ENCODE results near the gene RIPK4.
"Not testable (repeated sequence)": the region's sequence is repeated elsewhere in the genome, so short reads cannot be mapped to it uniquely, and the experiment has no call there.

RIPK4 gene

DNA sequence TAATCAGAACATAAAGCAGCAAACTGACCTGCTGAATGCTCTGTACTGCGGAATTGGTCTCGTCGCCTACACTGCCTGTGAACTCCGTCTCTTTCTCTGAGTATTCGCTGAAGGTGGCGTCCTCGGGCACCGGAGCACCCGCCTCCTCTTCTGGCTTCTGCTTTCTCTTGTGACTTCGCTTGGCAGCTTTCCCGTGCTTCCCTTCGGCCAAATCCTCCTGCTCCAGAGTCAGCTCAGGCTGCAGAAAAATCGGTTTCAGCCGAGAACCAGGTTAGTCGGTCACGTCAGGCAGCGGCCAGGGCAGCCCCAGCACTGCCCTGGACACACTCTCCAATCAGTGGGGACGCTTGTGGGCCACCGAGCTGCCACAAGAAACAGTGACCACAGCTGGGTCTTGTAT, 35.8 kb upstream of the RIPK4 start:
- Mint-ChIP-seq H3K27me3 (no peaks in the 10 kb centered on the region), H3K27ac (no peak overlapping the region), H3K4me3 (no peak overlapping the region), H3K9me3 (peaks cover 7 to 10% of the 10 kb centered on the region in 2 donors), H3K4me1 (ENCODE audit: low read depth in 2 of 2) (peaks cover 1 to 5% of the 10 kb centered on the region in 2 donors), H3K36me3 (ENCODE audit: insufficient read depth) (peaks cover 27% of the 10 kb centered on the region)
- no peak for ATAC-seq (replicated peaks)
- DNase-seq, result no peak

GRCh38 chr21:41802198-41802584, 35.3 kb upstream of the RIPK4 start:
- no peak overlapping the region for H3K27ac Mint-ChIP-seq
- ATAC-seq (replicated peaks) (no peak), DNase-seq (no peak)
- no peaks in the 10 kb centered on the region for H3K27me3 Mint-ChIP-seq
- peaks cover 1 to 5% of the 10 kb centered on the region in 2 donors for H3K4me1 Mint-ChIP-seq (ENCODE audit: low read depth in 2 of 2)
- H3K9me3 Mint-ChIP-seq, result peaks cover 7 to 9% of the 10 kb centered on the region in 2 donors
- H3K4me3 Mint-ChIP-seq, result no peak overlapping the region
- H3K36me3 Mint-ChIP-seq (ENCODE audit: insufficient read depth), result peaks cover 28% of the 10 kb centered on the region

DNA sequence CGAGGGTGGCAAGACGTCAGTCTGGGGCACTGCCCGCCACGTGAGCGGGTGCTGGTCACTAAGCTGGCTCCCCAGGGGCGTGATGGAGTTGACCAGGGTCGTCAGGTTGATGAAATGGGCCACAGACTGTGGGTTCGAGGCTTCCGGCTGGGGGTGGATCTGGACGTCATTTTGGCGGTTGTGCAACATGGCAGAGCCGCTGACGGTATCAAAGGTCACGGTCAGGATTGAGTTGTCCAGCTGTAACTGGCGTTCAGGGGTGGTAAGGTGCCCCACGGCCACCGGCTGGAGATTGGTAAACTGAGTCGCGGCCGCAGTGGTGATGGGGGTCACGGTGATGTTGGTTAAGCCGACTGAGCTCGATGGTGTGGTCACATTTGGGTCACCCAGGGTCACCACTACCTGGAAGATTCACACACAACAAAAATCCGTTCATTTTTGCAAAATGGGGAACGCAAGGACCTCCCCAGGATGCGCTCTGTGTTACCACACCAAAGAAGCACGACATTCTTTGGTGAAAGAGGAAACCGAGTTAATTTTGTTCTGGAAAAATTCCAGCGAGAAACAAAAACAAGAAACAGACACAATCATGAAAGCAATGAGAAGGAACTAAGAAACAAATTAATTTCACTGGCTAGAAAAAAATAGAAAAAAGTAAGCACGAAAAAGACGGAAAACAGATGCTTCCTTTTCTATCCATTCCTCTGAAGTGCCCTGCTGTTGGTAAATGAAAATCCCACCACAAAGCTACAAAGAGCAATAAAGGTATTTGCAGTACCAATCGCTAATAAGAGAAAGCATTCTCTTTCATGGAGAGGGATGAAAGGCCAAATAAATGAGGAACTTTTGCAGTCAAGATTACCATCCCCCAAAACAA, 34.7 kb upstream of the RIPK4 start:
- Mint-ChIP-seq H3K27ac (no peak overlapping the region), H3K9me3 (peaks cover 3% of the 10 kb centered on the region in 2 donors), H3K4me3 (no peak overlapping the region), H3K27me3 (no peaks in the 10 kb centered on the region), H3K4me1 (ENCODE audit: low read depth in 2 of 2) (peaks cover 0 to 1% of the 10 kb centered on the region in 2 donors), H3K36me3 (ENCODE audit: insufficient read depth) (peaks cover 25% of the 10 kb centered on the region)
- DNase-seq (no peak), ATAC-seq (replicated peaks) (no peak)

DNA sequence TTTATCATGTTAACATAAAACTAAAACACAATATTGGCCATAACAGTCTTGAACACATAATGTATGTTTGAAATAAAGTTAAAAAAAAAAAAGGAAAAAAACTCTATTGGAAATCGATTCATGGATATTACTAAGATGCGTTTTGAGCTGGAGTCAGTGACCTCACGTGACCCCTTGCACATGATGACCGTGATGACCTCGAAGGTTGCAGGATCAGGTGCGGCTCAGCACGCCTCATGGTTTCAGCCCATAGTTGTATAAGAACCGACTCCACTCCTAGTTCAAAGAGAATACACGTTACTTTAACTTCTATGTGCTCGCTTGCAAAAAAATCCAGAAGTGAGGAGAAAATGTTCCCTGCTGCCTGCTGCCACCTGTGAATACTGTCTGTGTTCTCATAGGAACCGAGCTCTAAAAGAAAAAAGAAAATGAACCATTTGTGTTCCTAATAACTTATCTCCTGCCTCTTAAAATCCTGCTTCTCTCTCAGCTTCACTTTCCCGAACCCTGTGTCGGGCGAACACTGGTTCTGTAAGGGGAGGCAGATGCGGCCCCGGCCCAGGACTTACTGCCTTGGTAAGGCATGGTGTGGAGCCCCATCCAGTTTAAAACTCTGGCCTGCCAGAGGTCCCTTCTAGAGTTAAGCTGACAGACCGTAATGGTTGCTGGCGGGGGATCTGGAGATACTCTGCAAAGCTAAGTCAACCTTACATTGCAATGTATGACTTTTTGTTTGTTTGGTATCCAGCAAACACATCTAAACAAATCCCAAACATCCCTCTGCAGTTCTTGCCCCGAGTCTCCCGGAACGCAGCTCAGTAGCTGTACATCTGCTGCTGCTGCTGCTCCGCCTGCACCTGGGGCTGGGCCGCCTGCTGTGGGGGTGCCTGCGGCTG, 33.8 kb upstream of the RIPK4 start:
- Mint-ChIP-seq H3K4me1 (ENCODE audit: low read depth in 2 of 2) (no peaks in the 10 kb centered on the region), H3K27me3 (no peaks in the 10 kb centered on the region), H3K4me3 (no peak overlapping the region), H3K36me3 (ENCODE audit: insufficient read depth) (peaks cover 25% of the 10 kb centered on the region), H3K9me3 (no peaks in the 10 kb centered on the region), H3K27ac (no peak overlapping the region)
- ATAC-seq (replicated peaks) (no peak), DNase-seq (no peak)

GRCh38 chr21:41799763-41800162, 32.9 kb upstream of the RIPK4 start:
- DNase-seq (no peak), ATAC-seq (replicated peaks) (no peak)
- H3K9me3 Mint-ChIP-seq, result no peaks in the 10 kb centered on the region
- H3K27ac Mint-ChIP-seq, result no peak overlapping the region
- peaks cover under 1 to 7% of the 10 kb centered on the region in 2 donors for H3K27me3 Mint-ChIP-seq
- peaks cover 0 to 1% of the 10 kb centered on the region in 2 donors for H3K4me1 Mint-ChIP-seq (ENCODE audit: low read depth in 2 of 2)
- H3K4me3 Mint-ChIP-seq, result no peak overlapping the region
- H3K36me3 Mint-ChIP-seq (ENCODE audit: insufficient read depth), result peaks cover 30% of the 10 kb centered on the region

DNA sequence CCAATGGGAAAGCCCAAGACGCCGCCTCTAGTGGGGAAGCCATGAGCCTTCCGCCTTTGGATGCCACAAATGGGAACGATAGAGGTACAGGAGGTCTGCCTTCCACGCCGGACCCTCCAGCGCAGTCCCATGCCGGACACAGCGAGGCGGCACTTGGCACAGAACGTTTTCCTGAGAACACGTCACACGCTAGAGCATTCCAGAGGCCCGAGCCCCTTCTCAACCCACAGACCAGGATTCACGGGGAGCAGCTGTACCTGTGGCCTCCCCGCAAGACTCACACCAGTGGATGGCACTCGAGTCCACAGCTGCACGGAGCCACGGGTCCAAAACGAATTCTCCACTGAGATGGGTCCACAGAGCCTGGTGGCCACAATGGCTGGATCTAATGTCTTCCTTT, 31.5 kb upstream of the RIPK4 start:
- DNase-seq (no peak), ATAC-seq (replicated peaks) (no peak)
- peaks cover 25% of the 10 kb centered on the region for H3K36me3 Mint-ChIP-seq (ENCODE audit: insufficient read depth)
- peaks cover 0 to 2% of the 10 kb centered on the region in 2 donors for H3K4me1 Mint-ChIP-seq (ENCODE audit: low read depth in 2 of 2)
- peaks cover 0 to 5% of the 10 kb centered on the region in 2 donors for H3K9me3 Mint-ChIP-seq
- no peak overlapping the region for H3K27ac Mint-ChIP-seq
- peaks cover 14 to 19% of the 10 kb centered on the region in 2 donors for H3K27me3 Mint-ChIP-seq
- no peak overlapping the region for H3K4me3 Mint-ChIP-seq

- peaks cover 23% of the 10 kb centered on the region for H3K36me3 Mint-ChIP-seq (ENCODE audit: insufficient read depth)
- DNase-seq (no peak), ATAC-seq (replicated peaks) (no peak)
- peaks cover 0 to 14% of the 10 kb centered on the region in 2 donors for H3K9me3 Mint-ChIP-seq
- H3K27me3 Mint-ChIP-seq, result peaks cover 22 to 36% of the 10 kb centered on the region in 2 donors
- no peak overlapping the region for H3K4me3 Mint-ChIP-seq
- H3K27ac Mint-ChIP-seq, result no peak overlapping the region
- peaks cover 0 to 2% of the 10 kb centered on the region in 2 donors for H3K4me1 Mint-ChIP-seq (ENCODE audit: low read depth in 2 of 2)
These were observed 29.7 kb upstream of the RIPK4 start for GRCh38 chr21:41796476-41797080.

GRCh38 chr21:41795726-41796125, 28.9 kb upstream of the RIPK4 start:
- ATAC-seq (replicated peaks) (no peak), DNase-seq (no peak)
- Mint-ChIP-seq H3K4me1 (ENCODE audit: low read depth in 2 of 2) (peaks cover 0 to 2% of the 10 kb centered on the region in 2 donors), H3K36me3 (ENCODE audit: insufficient read depth) (peaks cover 21% of the 10 kb centered on the region), H3K4me3 (no peak overlapping the region), H3K27me3 (peaks cover 29 to 37% of the 10 kb centered on the region in 2 donors), H3K27ac (no peak overlapping the region), H3K9me3 (peaks cover 0 to 14% of the 10 kb centered on the region in 2 donors)

DNA sequence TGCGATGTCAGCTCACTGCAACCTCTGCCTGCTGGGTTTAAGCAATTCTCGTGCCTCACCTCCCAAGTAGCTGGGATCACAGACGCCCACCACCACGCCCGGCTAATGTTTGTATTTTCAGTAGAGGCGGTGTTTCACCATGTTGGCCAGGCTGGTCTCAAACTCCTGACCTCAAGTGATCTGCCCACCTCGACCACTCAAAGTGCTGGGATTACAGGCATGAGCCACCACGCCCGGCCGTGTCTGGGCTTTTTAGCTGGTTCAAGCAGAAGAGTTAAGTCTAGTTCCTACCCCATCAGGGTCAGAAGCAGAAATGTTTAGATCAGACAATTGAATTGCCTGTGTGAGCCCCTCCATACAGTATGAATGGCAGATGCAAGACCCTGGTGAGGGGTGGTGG, 27.7 kb upstream of the RIPK4 start:
- H3K36me3 Mint-ChIP-seq (ENCODE audit: insufficient read depth), result peaks cover 11% of the 10 kb centered on the region
- H3K4me1 Mint-ChIP-seq (ENCODE audit: low read depth in 2 of 2), result peaks cover 0 to 2% of the 10 kb centered on the region in 2 donors
- H3K27me3 Mint-ChIP-seq, result peaks cover 29 to 37% of the 10 kb centered on the region in 2 donors
- DNase-seq (no peak), ATAC-seq (replicated peaks) (no peak)
- H3K4me3 Mint-ChIP-seq, result no peak overlapping the region
- H3K27ac Mint-ChIP-seq, result no peak overlapping the region
- H3K9me3 Mint-ChIP-seq, result peaks cover 0 to 14% of the 10 kb centered on the region in 2 donors

DNA sequence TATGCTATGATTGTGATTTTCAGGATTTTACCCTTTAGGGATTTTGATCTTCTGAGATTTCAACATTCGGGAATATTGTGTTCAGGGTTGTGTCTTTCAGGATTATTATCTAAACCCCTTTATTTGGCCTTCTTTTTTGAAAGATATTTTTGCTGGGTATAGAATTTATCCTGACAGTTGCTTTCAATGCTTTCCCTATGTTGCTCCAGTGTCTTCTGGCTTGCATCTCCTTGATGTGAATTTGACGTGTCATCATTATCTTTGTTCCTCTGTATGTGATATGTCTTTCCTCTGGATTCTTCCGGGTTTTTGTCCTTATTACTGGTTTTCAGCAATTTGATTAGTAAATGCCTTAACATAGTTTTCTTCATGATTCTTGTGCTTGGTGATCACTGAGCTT, 25.9 kb upstream of the RIPK4 start:
- Mint-ChIP-seq H3K9me3 (peaks cover 0 to 14% of the 10 kb centered on the region in 2 donors), H3K27ac (no peak overlapping the region), H3K4me3 (no peak overlapping the region), H3K27me3 (peaks cover 29 to 46% of the 10 kb centered on the region in 2 donors), H3K36me3 (ENCODE audit: insufficient read depth) (peaks cover 7% of the 10 kb centered on the region), H3K4me1 (ENCODE audit: low read depth in 2 of 2) (peaks cover 0 to 2% of the 10 kb centered on the region in 2 donors)
- no peak for ATAC-seq (replicated peaks)
- no peak for DNase-seq

DNA sequence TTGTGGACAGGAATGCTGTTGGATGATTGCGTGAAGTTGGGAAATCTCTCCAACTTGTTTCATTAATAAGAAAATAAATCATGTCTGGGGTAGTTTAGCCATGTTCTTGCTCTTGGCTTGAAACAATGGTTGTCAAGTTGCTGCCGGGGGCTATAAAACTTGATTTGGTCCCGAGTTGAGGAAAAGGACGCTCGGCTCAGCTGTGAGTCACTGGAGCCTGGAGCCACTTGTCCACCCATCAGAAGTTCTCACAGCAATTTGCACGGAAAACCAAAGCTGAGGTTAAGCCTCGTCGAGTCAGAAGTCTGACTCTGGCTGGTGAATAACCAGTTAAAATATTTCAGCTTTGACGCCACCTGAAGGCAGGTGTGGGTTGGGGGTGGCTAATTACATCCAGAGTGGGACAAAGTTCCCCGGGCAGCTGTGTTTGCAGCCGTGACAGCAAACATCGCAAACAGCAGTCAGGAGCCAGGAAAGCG, 19.7 kb upstream of the RIPK4 start:
- DNase-seq, result no peak
- Mint-ChIP-seq H3K9me3 (no peaks in the 10 kb centered on the region), H3K36me3 (ENCODE audit: insufficient read depth) (no peaks in the 10 kb centered on the region), H3K4me3 (no peak overlapping the region), H3K27me3 (peaks cover 44 to 45% of the 10 kb centered on the region in 2 donors), H3K27ac (no peak overlapping the region), H3K4me1 (ENCODE audit: low read depth in 2 of 2) (peaks cover 0 to 1% of the 10 kb centered on the region in 2 donors)
- ATAC-seq (replicated peaks), result no peak

- not testable (repeated sequence) for H3K27ac Mint-ChIP-seq; ATAC-seq (replicated peaks); H3K36me3 Mint-ChIP-seq (ENCODE audit: insufficient read depth)
These were observed 18.4 kb upstream of the RIPK4 start for GRCh38 chr21:41785262-41785661.

GRCh38 chr21:41784456-41785102, 17.7 kb upstream of the RIPK4 start:
- ATAC-seq (replicated peaks), result no peak
- no peak overlapping the region for H3K27ac Mint-ChIP-seq
- H3K27me3 Mint-ChIP-seq, result peaks cover 57 to 64% of the 10 kb centered on the region in 2 donors
- H3K4me1 Mint-ChIP-seq (ENCODE audit: low read depth in 2 of 2), result peaks cover 0 to 3% of the 10 kb centered on the region in 2 donors
- no peak for DNase-seq
- H3K36me3 Mint-ChIP-seq (ENCODE audit: insufficient read depth), result no peaks in the 10 kb centered on the region
- H3K4me3 Mint-ChIP-seq, result no peak overlapping the region
- no peaks in the 10 kb centered on the region for H3K9me3 Mint-ChIP-seq

More at GRCh38 chr21:41785262-41785661, 18.4 kb upstream of the RIPK4 start:
- H3K4me1 Mint-ChIP-seq (ENCODE audit: low read depth in 2 of 2); H3K4me3 Mint-ChIP-seq; DNase-seq; H3K9me3 Mint-ChIP-seq: not testable (repeated sequence)
- peaks cover 51 to 57% of the 10 kb centered on the region in 2 donors for H3K27me3 Mint-ChIP-seq

Measured in effector memory CD8-positive, alpha-beta T cell (primary cell).